Caki2 (cell line): Measurements from ENCODE around the gene GLP2R. TPM values are rescaled to one million over a fixed set of nuclear protein-coding genes. Genes with fewer than 3 reads are reported as not detected.

Experiments
- DNase-seq: peaks from one replicate; pipeline ENCODE4 v3.0.0-alpha.2; 2015; ENCODE audit warnings: low read depth
- in situ Hi-C: cut with HindIII; loops from 2 replicates; pipeline ENCODE4 v1.10.0; 2016; ENCODE audit warnings: low sequenced_read_pairs, low pct_unique_long_range_greater_than_20kb, mixed read lengths
- total RNA-seq: library from RNA; depleted of rRNA; stranded (reverse); fragments of >200 nt; shearing (Covaris generic); gene quantifications from 2 replicates; pipeline ENCODE4 v1.2.3, GENCODE V29; 2014; ENCODE audit warnings: low replicate concordance

Gene GLP2R
- total RNA-seq, 1 experiment from 2014 or later, result 3.9 TPM

- DNase-seq, result peak; percentile 72
- in situ Hi-C loops, result no loop called here
Observed at GRCh38 chr17:9842057-9842758, 16.5 kb downstream of the GLP2R start.

DNA sequence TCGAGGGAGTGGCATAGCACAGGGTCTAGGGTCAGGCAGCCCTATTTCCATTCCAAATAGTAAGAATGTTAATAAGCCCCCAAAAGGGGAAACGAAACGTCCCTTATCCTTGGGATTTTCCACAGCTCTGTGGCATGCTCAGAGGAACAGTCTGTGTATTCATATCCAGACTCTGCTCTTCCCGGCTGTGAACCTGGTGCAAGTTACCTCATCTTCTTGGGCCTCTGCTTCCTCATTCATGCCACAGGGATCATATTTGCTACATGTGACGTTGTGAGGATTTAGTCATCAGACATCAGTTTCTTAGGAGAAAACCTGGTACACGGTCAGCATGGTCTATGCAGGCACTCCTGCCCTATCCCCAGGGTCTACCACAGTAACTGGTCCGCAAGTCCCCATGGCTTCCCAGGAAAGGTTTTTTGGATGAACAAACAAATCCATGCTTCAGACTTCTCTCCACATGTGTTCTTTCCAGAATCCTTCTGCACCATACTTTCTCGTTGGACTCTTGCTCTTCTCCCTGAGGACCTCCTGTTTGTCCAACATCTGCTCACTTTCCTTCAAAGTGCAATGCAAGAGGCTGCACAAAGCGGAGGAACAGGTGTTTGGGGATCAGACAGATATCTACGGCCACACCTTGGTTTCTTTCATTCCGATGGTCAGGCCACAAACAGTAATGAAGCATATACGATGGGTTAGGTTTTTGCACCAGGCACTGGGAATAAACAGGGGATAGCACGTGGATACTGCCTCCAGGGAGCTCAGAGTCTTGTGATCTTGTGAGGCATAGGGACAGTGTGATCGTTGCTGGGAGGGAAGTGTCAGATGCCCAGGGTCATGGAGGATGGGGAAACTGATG is 17.7 kb downstream of the GLP2R start:
- no peak for DNase-seq
- in situ Hi-C loops, result no loop called here

- no peak for DNase-seq
- in situ Hi-C loops, result no loop called here
Observed at GRCh38 chr17:9844153-9844552, 18.4 kb downstream of the GLP2R start.

DNA sequence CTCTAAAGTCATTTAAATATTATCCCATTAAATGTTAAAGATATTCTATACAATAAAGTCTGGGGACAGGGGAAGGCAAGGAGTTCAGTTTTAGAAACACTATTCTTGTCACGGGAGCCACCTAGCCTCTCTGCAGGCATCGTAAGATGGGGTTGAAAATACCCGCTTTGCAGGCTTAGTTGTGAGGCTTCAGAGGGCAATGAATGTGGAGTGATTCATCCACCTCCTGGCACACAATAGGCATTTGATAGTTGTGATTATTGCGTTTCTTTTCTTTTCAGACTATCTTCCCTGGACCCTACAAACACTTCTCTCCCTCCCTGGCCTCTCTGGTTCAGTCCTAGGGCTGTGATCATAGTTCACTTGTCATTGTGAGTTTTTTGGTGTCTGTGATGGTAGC is 19.6 kb downstream of the GLP2R start:
- no peak for DNase-seq
- in situ Hi-C loops, result no loop called here

GRCh38 chr17:9850151-9850550 is 24.4 kb downstream of the GLP2R start:
- in situ Hi-C loops, result no loop called here
- DNase-seq, result no peak

DNA sequence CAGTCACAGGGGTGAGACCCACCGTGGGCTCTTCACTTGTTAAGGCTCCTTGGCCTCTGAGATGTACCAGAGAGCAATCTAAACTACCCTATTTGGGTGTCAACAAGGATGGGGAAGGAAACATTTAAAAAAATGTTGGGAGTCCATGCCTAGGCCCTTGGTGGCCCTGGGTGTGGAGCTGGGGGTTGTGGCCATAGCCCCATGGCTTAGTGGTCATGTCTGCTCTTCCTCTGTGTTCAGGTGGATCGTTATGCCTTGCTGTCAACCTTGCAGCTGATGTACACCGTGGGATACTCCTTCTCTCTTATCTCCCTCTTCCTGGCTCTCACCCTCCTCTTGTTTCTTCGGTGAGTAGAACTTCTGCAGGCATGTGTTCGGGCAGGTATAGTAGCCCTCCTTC is 28.5 kb downstream of the GLP2R start:
- no peak for DNase-seq
- in situ Hi-C loops, result no loop called here

DNA sequence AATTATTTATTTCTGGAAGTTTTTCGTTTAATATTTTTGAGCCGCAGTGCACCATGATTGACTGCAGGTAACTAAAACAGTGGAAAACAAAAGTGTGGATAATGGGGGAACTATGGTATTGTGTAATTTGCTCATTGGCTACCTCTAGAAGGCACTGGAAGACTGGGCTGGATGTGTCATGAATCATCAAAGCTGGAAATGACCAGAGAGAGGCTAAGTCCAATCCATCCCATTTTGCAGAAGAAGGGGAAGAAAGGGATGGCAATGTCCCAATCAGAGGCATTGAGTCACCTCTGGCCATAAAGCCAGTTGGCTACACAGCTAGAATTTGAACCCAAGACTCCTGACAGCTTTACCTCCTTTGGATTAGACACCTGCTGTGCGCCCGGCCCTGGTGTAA is 29.3 kb downstream of the GLP2R start:
- in situ Hi-C loops, result no loop called here
- DNase-seq, result no peak

DNA sequence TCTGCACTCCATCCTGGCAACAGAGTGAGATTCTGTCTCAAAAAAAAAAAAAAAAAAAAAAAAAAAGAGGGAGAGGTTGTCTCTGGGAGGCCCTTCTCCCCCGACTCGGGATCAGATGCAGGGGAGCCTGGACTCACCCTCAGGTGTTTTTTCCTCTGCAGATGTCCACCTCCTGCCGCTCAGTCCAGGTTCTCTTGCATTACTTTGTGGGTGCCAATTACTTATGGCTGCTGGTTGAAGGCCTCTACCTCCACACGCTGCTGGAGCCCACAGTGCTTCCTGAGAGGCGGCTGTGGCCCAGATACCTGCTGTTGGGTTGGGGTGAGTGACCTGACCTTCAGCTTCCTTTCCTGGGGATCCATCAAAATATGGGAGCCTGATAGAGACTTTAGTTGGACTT is 34.1 kb downstream of the GLP2R start:
- DNase-seq, result no peak
- in situ Hi-C loops, result no loop called here

DNA sequence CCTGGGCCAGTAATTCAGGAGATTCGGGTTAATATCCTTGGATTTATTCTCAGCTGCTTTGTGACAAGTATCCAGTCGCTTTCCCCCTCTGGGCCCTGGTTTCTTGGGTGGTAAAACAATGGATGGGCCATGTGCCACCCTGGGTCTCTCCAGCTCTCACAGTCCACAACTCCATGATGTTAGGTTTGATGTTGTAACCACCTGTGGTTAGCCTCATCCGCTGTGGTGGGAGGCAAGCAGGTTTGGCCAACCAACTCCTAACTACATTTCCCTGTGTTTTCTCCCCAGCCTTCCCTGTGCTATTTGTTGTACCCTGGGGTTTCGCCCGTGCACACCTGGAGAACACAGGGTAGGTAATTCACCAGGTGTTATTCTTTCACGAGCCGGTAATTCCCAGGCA is 35.1 kb downstream of the GLP2R start:
- in situ Hi-C loops, result no loop called here
- DNase-seq, result no peak

- in situ Hi-C loops, result no loop called here
- no peak for DNase-seq
Observed at GRCh38 chr17:9862220-9862619, 36.5 kb downstream of the GLP2R start.

GRCh38 chr17:9862949-9863348 is 37.2 kb downstream of the GLP2R start:
- DNase-seq, result no peak
- in situ Hi-C loops, result no loop called here

DNA sequence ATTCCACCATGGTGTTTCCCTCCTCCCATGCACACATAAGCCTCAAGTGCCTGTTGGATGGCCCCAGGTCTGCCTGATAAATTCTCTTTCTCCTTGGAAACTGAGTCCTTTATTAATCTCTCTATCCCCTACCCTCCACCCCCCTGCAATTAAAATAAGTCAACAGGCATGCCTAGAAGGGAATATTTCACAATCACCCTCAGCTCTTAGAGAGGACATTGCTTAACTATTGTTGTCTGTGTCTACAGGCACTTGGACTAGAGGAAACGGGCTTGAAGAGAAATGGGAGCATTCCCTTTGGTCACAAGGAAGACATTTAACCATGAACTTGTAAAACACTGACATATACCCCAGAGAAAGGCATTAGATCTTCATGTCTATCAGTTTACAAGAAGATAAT is 39.9 kb downstream of the GLP2R start:
- in situ Hi-C loops, result no loop called here
- no peak for DNase-seq

- in situ Hi-C loops, result no loop called here
Observed at GRCh38 chr17:9868552-9868951, 42.8 kb downstream of the GLP2R start.

DNA sequence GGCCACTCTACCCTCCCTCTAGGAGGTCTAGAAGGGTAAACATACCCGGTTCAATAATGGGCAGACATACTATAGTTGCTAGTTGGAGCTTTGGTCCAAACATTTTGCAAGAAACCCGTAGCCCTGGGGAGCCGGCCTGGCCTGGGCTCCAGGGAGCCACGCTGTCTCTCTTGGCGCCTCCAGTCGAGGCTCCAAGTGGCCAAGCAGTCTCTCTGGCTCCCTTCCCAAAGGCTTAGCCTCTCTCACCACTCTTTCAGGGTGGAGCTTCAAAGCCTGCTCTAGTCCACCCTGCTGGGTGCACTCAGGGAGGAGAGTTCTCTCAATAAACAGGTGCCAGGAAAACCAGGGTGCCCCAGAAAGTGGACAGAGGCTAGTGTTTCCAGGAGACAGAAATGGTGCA is 47.1 kb downstream of the GLP2R start:
- no peak for DNase-seq
- in situ Hi-C loops, result no loop called here

More at GRCh38 chr17:9868552-9868951, 42.8 kb downstream of the GLP2R start:
- DNase-seq, result no peak

DNA sequence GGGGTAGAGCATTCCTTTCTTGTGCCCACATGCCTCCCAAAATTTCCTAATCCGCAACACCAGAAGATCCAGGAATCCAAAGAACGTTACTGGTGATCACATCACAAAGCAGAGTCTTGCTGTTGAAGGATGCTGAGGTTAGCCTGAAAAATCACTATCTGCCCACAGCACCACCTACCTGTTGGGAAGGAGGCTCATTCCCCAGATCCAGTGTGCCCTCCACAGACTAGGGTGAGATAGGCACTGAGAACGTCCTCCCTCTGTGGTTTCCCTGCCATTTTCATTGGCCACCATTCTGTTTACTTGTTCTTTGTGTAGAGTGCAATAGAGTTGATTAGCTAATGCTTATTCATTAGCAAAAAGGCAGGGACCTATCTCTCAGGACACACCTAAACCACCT is 49.0 kb downstream of the GLP2R start:
- in situ Hi-C loops, result no loop called here
- no peak for DNase-seq

- DNase-seq, result no peak
- in situ Hi-C loops, result no loop called here
Observed at GRCh38 chr17:9875441-9875840, 49.7 kb downstream of the GLP2R start.

DNA sequence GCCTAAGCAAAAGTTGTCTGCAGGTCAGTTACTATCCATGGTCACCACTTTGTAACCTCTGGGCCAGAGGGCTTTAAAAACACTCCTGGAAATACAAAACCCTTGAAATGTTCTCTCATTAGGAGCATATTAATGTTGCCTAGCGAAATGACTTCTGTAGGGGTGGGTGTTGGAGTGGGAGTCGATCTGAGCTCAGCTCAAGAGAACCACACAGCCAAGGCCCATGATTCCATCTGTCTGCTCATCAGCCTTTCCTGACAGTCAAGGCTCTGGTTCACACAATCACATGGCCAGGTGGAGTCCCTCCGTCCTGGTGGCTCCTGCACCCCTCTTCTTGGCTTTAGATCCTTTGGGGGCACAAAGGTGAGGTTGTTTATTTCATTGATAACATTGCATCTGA is 52.6 kb downstream of the GLP2R start:
- in situ Hi-C loops, result no loop called here
- no peak for DNase-seq

DNA sequence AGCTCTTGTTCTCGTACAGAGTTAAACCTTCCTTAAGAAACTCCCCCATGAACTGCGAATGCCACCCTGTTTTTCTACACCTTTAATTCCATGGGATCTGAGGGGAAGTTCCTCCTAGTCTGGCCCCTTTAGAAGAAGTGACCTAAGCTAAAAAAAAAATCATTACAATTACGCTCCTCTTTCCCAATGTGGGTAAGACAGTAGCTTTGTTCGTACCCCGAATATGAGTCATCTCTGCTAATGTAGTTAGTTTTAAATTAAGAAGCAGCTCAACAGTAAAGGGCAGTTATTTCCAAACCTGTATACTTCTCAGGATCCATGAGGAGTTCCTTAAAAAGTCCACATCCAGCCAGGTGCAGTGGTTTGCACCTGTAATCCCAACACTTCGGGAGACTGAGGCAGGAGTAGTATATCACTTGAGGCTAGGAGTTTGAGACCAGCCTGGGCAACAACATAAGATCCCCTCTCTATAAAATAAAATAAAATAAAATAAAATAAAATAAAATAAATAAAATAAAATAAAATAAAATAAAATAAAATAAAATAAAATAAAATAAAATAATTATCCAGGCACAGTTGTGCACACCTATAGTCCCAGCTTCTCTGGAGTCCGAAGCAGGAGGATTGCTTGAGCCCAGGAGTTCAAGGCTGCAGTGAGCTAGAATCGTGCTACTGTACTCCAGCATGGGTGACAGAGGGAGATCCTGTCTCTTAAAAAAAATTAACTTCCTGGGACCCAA is 53.2 kb downstream of the GLP2R start:
- in situ Hi-C loops, result no loop called here
- DNase-seq, result no peak

DNA sequence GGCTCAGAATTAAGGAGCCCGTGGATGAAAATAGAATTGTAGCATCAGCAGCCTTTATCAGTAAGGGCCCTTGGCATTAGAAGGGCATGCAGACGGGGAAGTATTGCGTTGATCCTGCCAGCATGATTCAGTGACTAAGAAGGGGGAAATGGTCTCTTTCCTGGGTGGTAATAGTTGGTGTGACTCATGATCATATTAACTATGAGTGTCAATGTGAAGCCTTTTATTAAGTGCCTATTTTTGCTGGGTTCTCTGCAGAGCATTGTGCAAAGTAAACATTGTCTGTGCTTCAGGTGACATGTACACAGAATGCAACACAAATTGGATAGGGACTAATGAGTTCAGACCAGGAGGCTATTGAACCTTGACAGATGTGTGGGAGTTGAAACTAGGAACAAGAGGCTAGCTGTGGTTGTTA is 54.9 kb downstream of the GLP2R start:
- in situ Hi-C loops, result no loop called here
- DNase-seq, result peak; percentile 51
